Mesendoderm (in vitro differentiated cells): ENCODE data around the gene MAP3K1.

Source experiments
- DNase-seq: peaks from one replicate; pipeline ENCODE4 v3.0.0; 2013
- H2AK5ac ChIP-seq: 2 replicates; pipeline ENCODE4 v1.6.1; 2013; ENCODE audit warnings: low read length, inconsistent platforms
- H2BK120ac ChIP-seq: 2 replicates; pipeline ENCODE4 v1.6.1; 2013; ENCODE audit warnings: low read depth, mild to moderate bottlenecking, low read length, moderate library complexity, mixed read lengths
- H2BK15ac ChIP-seq: replicated peaks from 2 replicates; pipeline ENCODE4 v1.6.1; 2013; ENCODE audit warnings: low read depth, mild to moderate bottlenecking, moderate library complexity
- H2BK5ac ChIP-seq: 2 replicates; pipeline ENCODE4 v1.6.1; 2013; ENCODE audit warnings: low read length, inconsistent platforms
- H3K18ac ChIP-seq: 2 replicates; pipeline ENCODE4 v1.6.1; 2013; ENCODE audit warnings: mild to moderate bottlenecking, low read length, mixed read lengths
- H3K23ac ChIP-seq: one replicate; pipeline ENCODE4 v1.6.1; 2013; ENCODE audit warnings: low read length
- H3K27ac ChIP-seq: 2 replicates; pipeline ENCODE4 v1.5.1; 2013; ENCODE audit warnings: low read depth, mild to moderate bottlenecking, inconsistent platforms, low read length, moderate library complexity
- H3K27me3 ChIP-seq: 2 replicates; pipeline ENCODE4 v1.6.1; 2013; ENCODE audit warnings: low read length, control low read depth, mild to moderate bottlenecking, inconsistent platforms; ENCODE audit not compliant: insufficient read depth, poor library complexity
- H3K36me3 ChIP-seq: 2 replicates; pipeline ENCODE4 v1.6.1; 2013; ENCODE audit warnings: low read length, inconsistent platforms; ENCODE audit not compliant: control insufficient read depth, insufficient read depth
- H3K4ac ChIP-seq: one replicate; pipeline ENCODE4 v1.6.1; 2013; ENCODE audit warnings: low read depth, mild to moderate bottlenecking, low read length, moderate library complexity
- H3K4me1 ChIP-seq: 2 replicates; pipeline ENCODE4 v1.6.1; 2013; ENCODE audit warnings: low read depth, low read length, inconsistent platforms; ENCODE audit not compliant: control insufficient read depth
- H3K4me2 ChIP-seq: 2 replicates; pipeline ENCODE4 v1.6.1; 2013; ENCODE audit warnings: low read length
- H3K4me3 ChIP-seq: 2 replicates; pipeline ENCODE4 v1.5.1; 2013; ENCODE audit warnings: mild to moderate bottlenecking, low read length
- H3K56ac ChIP-seq: one replicate; pipeline ENCODE4 v1.6.1; 2013; ENCODE audit warnings: low read length
- H3K79me1 ChIP-seq: 2 replicates; pipeline ENCODE4 v1.6.1; 2013; ENCODE audit warnings: low read length, inconsistent platforms
- H3K79me2 ChIP-seq: 2 replicates; pipeline ENCODE4 v1.6.1; 2013; ENCODE audit warnings: mild to moderate bottlenecking, low read length; ENCODE audit not compliant: control insufficient read depth, insufficient read depth
- H3K9ac ChIP-seq: 2 replicates; pipeline ENCODE4 v1.6.1; 2013; ENCODE audit warnings: low read length, inconsistent platforms
- H4K5ac ChIP-seq: one replicate; pipeline ENCODE4 v1.6.1; 2013; ENCODE audit warnings: low read length
- H4K8ac ChIP-seq: one replicate; pipeline ENCODE4 v1.6.1; 2013; ENCODE audit warnings: low read depth, mild to moderate bottlenecking, control low read depth, low read length, moderate library complexity
- WGBS: extraction: QIAGEN DNeasy Blood & Tissue Kit; methylation state at CpG from one replicate; pipeline ENCODE4 v1.1.7; 2013; ENCODE audit warnings: low lambda C conversion rate, missing lambda C conversion rate; ENCODE audit not compliant: insufficient coverage; ENCODE audit errors: extremely low coverage; 5-methylcytosine and 5-hydroxymethylcytosine counted together

The MAP3K1 gene

DNA sequence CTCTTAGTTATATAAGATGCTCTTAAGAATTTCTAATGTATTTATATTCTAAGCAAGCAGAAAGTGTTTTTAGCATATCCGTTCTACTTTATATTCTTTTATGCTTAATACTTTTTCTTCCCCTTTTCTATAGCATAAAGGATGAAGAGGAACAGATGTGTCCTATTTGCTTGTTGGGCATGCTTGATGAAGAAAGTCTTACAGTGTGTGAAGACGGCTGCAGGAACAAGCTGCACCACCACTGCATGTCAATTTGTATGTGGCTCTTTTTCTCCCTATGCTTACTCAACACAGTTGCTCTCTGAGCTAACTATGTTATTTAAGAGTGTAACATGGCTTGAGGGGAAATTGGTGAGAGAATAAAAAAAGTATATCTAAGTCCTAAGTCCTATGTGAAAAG lies 56.4 kb downstream of the MAP3K1 start:
- no peak overlapping the region for H4K8ac ChIP-seq
- H3K4ac ChIP-seq = no peak overlapping the region
- no peaks in the 10 kb centered on the region for H3K79me1 ChIP-seq
- no peak overlapping the region for H4K5ac ChIP-seq
- no peak overlapping the region for H2AK5ac ChIP-seq
- no CpG with 5 or more reads among the region's 2 CpGs for WGBS
- H3K27me3 ChIP-seq = no peaks in the 10 kb centered on the region
- no peak overlapping the region for H3K4me2 ChIP-seq
- no peaks in the 10 kb centered on the region for H3K36me3 ChIP-seq
- H2BK5ac ChIP-seq = no peak overlapping the region
- H3K79me2 ChIP-seq = no peaks in the 10 kb centered on the region
- H3K4me3 ChIP-seq = no peak overlapping the region
- H3K9ac ChIP-seq = no peak overlapping the region
- H2BK15ac ChIP-seq = no peak overlapping the region
- no peak overlapping the region for H3K18ac ChIP-seq
- H3K4me1 ChIP-seq = no peaks in the 10 kb centered on the region
- no peak for DNase-seq
- H3K27ac ChIP-seq = no peak overlapping the region
- H3K23ac ChIP-seq = no peak overlapping the region
- no peak overlapping the region for H3K56ac ChIP-seq
- no peak overlapping the region for H2BK120ac ChIP-seq

DNA sequence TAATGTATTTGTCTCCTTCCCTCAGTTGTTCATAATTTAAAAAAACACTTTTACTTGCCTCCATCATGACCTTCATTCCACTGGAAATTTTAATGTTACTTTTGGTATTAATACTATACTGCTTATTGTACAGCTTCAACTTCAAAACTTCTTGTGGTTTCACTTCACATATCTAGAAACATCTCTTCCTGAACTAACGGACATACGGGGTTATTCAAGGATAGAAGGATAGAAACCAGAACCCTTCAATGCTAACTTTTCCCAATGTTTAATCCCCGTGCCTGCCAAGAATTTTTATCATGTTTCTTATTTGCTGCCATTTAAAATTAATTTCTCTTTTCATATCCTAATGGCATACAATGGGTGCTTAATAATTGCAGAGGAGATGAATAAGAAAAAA lies 57.7 kb downstream of the MAP3K1 start:
- no peak overlapping the region for H2BK15ac ChIP-seq
- no peak overlapping the region for H2AK5ac ChIP-seq
- H4K8ac ChIP-seq = no peak overlapping the region
- H2BK5ac ChIP-seq = no peak overlapping the region
- no peak overlapping the region for H3K27ac ChIP-seq
- no peaks in the 10 kb centered on the region for H3K79me1 ChIP-seq
- no peaks in the 10 kb centered on the region for H3K36me3 ChIP-seq
- no peaks in the 10 kb centered on the region for H3K4me1 ChIP-seq
- no peak overlapping the region for H3K18ac ChIP-seq
- DNase-seq = no peak
- no peak overlapping the region for H3K4ac ChIP-seq
- H3K4me3 ChIP-seq = no peak overlapping the region
- no peaks in the 10 kb centered on the region for H3K79me2 ChIP-seq
- H4K5ac ChIP-seq = no peak overlapping the region
- WGBS = no CpG with 5 or more reads among the region's 3 CpGs
- H2BK120ac ChIP-seq = no peak overlapping the region
- no peak overlapping the region for H3K56ac ChIP-seq
- no peaks in the 10 kb centered on the region for H3K27me3 ChIP-seq
- H3K23ac ChIP-seq = no peak overlapping the region
- H3K9ac ChIP-seq = no peak overlapping the region
- H3K4me2 ChIP-seq = no peak overlapping the region

DNA sequence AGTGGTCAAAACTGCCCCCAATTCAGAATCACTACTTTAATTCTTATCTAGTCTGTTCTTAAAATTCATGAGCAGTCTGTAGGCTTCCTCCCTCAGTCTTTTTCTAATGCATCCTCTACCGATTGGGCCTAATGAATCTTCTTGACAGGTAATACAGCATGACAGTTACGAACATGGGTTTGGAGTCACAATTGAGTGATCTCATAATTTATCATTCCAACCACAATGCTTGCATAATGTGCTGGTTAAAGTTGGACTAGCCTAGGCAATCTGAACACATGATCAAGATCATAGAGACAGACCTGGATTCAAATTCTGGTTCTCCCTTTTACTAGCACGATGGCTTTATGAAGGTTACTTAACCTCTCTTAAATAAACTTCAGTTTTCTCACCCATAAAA lies 61.0 kb downstream of the MAP3K1 start:
- H3K79me1 ChIP-seq = no peaks in the 10 kb centered on the region
- H3K27ac ChIP-seq = no peak overlapping the region
- H3K9ac ChIP-seq = no peak overlapping the region
- no peaks in the 10 kb centered on the region for H3K27me3 ChIP-seq
- no peak overlapping the region for H2AK5ac ChIP-seq
- H3K4me1 ChIP-seq = no peaks in the 10 kb centered on the region
- WGBS = no CpG with 5 or more reads among the region's 3 CpGs
- H3K23ac ChIP-seq = no peak overlapping the region
- no peak overlapping the region for H3K4ac ChIP-seq
- no peak overlapping the region for H2BK5ac ChIP-seq
- no peak overlapping the region for H2BK15ac ChIP-seq
- no peak overlapping the region for H4K5ac ChIP-seq
- H3K4me3 ChIP-seq = no peak overlapping the region
- no peak overlapping the region for H3K56ac ChIP-seq
- no peaks in the 10 kb centered on the region for H3K36me3 ChIP-seq
- no peak for DNase-seq
- H3K79me2 ChIP-seq = no peaks in the 10 kb centered on the region
- no peak overlapping the region for H4K8ac ChIP-seq
- H3K4me2 ChIP-seq = no peak overlapping the region
- no peak overlapping the region for H2BK120ac ChIP-seq
- H3K18ac ChIP-seq = no peak overlapping the region

DNA sequence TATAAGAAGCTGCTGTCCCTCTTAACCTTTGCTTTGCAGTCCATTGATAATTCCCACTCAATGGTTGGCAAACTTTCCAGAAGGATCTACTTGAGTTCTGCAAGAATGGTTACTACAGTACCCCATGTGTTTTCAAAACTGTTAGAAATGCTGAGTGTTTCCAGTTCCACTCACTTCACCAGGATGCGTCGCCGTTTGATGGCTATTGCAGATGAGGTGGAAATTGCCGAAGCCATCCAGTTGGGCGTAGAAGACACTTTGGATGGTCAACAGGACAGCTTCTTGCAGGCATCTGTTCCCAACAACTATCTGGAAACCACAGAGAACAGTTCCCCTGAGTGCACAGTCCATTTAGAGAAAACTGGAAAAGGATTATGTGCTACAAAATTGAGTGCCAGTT lies 66.2 kb downstream of the MAP3K1 start:
- no CpG with 5 or more reads among the region's 5 CpGs for WGBS
- no peak overlapping the region for H3K4me2 ChIP-seq
- H3K79me2 ChIP-seq = no peaks in the 10 kb centered on the region
- H3K18ac ChIP-seq = no peak overlapping the region
- H4K5ac ChIP-seq = no peak overlapping the region
- no peak overlapping the region for H3K4me3 ChIP-seq
- no peaks in the 10 kb centered on the region for H3K79me1 ChIP-seq
- no peaks in the 10 kb centered on the region for H3K4me1 ChIP-seq
- H3K27me3 ChIP-seq = no peaks in the 10 kb centered on the region
- peaks cover 10% of the 10 kb centered on the region for H3K36me3 ChIP-seq
- DNase-seq = no peak
- H2BK15ac ChIP-seq = no peak overlapping the region
- H3K9ac ChIP-seq = no peak overlapping the region
- no peak overlapping the region for H2BK5ac ChIP-seq
- no peak overlapping the region for H4K8ac ChIP-seq
- no peak overlapping the region for H2AK5ac ChIP-seq
- H3K56ac ChIP-seq = no peak overlapping the region
- H3K27ac ChIP-seq = no peak overlapping the region
- H2BK120ac ChIP-seq = no peak overlapping the region
- no peak overlapping the region for H3K4ac ChIP-seq
- no peak overlapping the region for H3K23ac ChIP-seq

DNA sequence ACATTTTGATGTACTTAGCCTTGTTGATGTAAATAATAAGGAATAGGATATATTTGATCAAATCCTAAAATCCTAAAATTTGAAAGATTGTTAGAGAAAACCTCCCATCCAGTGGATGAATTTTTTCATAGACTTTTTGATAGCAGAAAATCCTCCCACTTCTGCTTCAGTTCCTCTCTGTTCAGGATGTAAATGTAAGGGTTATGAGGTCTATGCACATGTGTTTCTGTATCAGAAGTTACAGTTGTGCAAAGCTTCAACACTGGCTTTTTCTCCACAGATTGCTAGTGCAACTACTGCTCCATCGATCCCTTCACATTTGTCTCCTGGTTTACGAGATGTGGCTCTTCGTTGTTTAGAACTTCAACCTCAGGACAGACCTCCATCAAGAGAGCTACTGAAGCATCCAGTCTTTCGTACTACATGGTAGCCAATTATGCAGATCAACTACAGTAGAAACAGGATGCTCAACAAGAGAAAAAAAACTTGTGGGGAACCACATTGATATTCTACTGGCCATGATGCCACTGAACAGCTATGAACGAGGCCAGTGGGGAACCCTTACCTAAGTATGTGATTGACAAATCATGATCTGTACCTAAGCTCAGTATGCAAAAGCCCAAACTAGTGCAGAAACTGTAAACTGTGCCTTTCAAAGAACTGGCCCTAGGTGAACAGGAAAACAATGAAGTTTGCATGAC lies 78.1 kb downstream of the MAP3K1 start:
- H3K4me1 ChIP-seq = no peaks in the 10 kb centered on the region
- H3K4me2 ChIP-seq = no peak overlapping the region
- H3K27me3 ChIP-seq = no peaks in the 10 kb centered on the region
- no peak overlapping the region for H3K4ac ChIP-seq
- H2AK5ac ChIP-seq = no peak overlapping the region
- no peak overlapping the region for H2BK5ac ChIP-seq
- H4K5ac ChIP-seq = no peak overlapping the region
- H3K27ac ChIP-seq = no peak overlapping the region
- H3K23ac ChIP-seq = no peak overlapping the region
- no peak overlapping the region for H2BK15ac ChIP-seq
- no peak overlapping the region for H3K56ac ChIP-seq
- no peak for DNase-seq
- H3K4me3 ChIP-seq = no peak overlapping the region
- no peak overlapping the region for H3K18ac ChIP-seq
- H3K79me2 ChIP-seq = no peaks in the 10 kb centered on the region
- no peak overlapping the region for H3K9ac ChIP-seq
- H4K8ac ChIP-seq = no peak overlapping the region
- no peaks in the 10 kb centered on the region for H3K79me1 ChIP-seq
- no CpG with 5 or more reads among the region's 5 CpGs for WGBS
- H3K36me3 ChIP-seq = peaks cover 1% of the 10 kb centered on the region
- H2BK120ac ChIP-seq = no peak overlapping the region

DNA sequence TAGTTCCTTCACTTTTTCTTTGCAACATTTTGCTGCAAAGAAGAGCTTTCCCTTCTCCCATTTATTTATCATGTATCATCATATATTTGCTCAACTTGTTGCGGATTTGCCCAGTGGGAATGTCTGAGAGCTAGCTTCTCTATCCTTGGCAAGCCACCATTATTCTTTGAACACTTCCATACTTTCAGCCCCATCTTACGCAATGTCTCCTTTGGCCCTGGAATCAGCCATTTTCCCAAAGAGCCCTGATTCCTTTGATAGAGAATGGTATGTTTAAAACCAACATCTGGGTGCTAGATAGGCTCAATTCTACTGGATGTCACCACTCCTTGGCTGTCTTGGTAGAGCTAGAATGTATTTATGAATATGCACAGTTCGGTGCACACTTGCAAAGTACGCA lies 81.4 kb downstream of the MAP3K1 start:
- H4K8ac ChIP-seq = no peak overlapping the region
- H4K5ac ChIP-seq = no peak overlapping the region
- H3K56ac ChIP-seq = no peak overlapping the region
- H3K18ac ChIP-seq = no peak overlapping the region
- H3K9ac ChIP-seq = no peak overlapping the region
- no CpG with 5 or more reads among the region's 4 CpGs for WGBS
- no peak overlapping the region for H2BK5ac ChIP-seq
- no peaks in the 10 kb centered on the region for H3K79me2 ChIP-seq
- no peak overlapping the region for H2AK5ac ChIP-seq
- H3K4ac ChIP-seq = no peak overlapping the region
- no peaks in the 10 kb centered on the region for H3K4me1 ChIP-seq
- H3K36me3 ChIP-seq = peaks cover 1% of the 10 kb centered on the region
- H3K23ac ChIP-seq = no peak overlapping the region
- H3K4me3 ChIP-seq = no peak overlapping the region
- H3K4me2 ChIP-seq = no peak overlapping the region
- H3K27me3 ChIP-seq = no peaks in the 10 kb centered on the region
- no peak overlapping the region for H2BK120ac ChIP-seq
- no peak for DNase-seq
- no peaks in the 10 kb centered on the region for H3K79me1 ChIP-seq
- no peak overlapping the region for H2BK15ac ChIP-seq
- H3K27ac ChIP-seq = no peak overlapping the region
